Retina (tissue), 1 donor: ENCODE measurements around the gene CPTP.
"Not testable (repeated sequence)": the region's sequence is repeated elsewhere in the genome, so short reads cannot be mapped to it uniquely, and the experiment has no call there.

Experiments
- DNase-seq: peaks from one replicate; pipeline ENCODE4 v3.0.0-alpha.2; 2016

CPTP gene

GRCh38 chr1:1352786-1353388, 28.3 kb downstream of the CPTP start:
- DNase-seq, result no peak

DNA sequence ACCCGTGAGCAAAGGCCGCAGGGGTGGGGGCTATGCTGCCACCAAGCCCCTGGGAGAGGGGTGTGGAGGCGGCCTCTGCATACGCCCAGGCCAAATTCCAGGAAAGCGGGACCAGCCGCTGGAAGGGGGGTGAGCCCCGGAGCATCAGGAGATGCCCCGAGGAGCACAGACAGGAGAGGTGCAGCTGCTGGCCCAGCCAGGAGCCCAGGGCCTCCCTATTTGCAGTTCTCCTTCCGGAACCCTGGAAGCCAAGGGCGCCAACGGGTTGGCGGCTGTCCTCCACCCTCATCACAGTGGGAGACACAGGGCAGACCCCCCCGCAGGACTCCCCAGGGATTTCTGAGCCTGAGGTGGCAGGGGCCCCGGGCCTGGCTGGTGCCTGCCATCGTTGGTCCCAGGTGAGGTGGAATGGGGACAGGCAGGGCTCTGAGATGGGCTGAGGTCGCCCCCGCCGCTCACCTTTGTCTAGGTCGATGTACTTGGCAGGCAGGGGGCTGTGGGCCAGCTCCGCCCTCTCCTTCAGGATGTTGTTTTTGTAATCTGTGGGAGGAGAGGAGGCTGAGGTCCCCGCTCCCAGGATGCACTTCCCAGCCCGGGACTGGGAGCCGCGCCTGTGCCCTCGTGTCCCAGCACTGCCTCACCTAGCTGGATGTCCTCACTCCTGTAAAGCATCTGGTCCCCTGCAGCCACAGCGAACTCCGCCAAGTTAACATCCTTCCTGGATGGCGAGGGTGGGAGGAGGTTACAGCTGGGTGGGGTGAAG, 29.0 kb downstream of the CPTP start:
- DNase-seq, result no peak

DNA sequence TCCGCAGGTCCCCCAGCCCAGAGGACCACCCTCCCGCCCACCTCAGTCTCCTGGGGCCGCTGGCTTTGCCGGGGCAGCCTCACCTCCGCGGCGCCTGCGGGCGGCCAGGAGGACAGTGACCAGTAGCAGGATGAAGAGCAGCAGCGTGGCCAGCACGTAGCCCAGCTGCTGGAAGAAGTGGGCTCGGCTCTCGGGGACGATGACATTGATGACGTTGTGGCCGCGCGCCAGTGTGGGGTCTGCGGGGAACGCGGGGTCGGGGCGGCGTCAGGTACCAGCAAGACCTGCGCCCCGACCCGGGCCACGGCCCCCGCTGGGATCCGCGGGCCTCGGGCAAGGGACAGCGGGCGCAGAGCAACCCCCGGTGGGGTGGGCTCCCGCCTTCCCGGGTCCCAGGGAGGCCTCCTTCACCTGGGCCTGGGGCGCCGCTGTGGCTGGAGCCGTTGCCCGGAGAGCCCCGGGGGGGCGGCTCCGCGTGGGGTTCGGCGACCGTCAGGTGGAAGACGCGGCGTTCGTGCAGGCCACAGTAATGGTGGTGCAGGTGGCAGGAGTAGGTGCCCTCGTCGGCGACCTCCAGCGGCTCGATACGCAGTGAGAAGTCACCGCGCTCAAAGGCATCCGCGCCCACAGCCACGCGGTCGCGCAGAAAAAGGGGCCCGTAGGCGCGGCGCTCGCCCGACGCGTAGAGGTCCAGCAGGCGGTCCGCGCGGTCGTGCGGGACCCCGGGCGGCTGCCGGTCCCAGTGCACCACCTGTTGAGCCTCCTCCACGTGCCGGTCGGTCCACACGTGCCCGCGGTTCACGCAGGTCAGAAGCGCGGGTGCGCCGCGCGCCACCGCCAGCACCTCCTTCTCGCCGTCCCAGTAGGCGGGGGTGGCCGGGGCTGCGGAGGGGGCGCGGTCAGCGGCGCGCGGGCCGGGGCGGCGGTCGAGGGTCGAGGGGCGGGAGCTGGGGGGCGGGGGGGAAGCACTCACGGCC, 30.0 kb downstream of the CPTP start:
- no peak for DNase-seq

DNA sequence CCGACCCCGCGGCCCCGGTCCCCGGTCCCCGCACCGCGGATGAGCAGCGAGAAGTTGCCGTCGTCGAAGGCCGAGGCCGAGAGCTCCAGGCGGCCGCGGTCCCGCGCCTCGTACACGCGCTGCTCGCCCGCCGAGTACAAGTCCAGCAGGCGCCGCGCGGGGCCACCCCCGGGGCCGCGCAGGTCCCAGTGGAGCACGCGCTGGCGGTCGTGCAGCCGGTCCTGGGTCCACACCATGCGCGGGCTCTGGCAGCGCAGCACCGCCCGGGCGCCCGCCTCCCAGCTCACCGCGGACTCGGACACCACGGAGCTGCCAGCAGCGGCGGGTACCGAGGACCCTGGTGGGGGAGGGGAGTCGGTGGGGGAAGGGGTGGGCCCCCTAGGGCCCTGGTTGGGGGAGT, 30.8 kb downstream of the CPTP start:
- DNase-seq, result peak; percentile 55

DNA sequence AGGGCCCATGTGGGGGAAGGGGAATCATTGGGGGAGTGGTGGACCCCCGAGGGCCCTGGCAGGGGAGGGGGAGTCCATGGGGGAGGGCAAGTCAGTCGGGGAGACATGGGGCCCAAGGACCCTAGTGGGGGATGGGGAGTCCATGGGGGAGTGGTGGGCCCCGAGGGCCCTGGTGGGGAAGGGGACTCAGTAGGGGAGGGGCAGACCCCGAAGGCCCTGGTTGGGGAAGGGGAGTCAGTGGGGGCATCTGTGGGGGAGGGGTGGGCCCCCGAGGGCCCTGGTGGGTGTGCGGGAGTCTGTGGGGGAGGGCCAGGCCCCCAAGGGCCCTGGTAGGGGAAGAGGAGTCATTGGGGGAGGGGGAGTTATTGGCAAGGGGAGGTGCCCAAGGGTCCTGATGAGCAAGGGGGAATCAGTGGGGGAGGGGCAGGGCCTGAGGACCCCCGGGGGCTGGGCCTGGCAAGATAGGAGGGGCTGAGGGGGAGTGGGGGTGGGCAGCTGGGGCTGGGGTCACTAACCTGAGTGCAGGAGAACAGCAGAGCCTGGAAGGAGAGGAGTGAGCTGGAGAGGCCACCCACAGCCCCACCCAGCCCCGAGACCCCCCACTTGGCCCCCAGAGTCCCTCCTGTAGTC, 31.7 kb downstream of the CPTP start:
- no peak for DNase-seq

DNA sequence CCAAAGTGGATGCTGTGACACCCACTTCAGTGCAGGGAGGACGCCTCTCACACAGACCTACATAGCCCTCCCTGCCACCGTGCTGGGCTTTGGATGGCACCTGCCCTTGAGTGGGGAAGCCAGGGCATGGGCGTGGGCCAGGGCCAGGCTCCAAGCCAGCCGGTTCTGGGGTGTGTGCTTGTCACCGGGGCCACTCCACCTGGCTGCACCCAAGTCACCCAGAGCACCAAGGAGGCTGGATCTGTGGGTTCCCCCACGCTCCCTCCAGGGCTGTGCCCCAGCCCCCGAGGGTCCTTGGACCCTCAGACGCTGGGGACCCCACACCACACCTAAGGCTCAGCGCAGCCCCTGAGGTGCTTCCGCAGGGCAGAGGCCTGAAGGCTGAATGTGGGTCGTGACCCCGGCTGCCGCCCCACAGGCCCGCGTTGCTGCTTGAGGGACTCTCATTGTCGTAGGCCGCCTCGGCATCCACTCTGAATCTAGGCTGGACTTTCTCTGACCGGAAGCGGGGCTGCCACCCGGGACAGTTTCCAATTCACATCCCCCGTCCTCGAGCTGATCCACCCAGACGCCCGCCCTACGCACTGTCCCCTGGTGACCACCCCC, 32.3 kb downstream of the CPTP start:
- peak; percentile 44 for DNase-seq

GRCh38 chr1:1357871-1358432, 33.4 kb downstream of the CPTP start:
- peak; percentile 70 for DNase-seq

DNA sequence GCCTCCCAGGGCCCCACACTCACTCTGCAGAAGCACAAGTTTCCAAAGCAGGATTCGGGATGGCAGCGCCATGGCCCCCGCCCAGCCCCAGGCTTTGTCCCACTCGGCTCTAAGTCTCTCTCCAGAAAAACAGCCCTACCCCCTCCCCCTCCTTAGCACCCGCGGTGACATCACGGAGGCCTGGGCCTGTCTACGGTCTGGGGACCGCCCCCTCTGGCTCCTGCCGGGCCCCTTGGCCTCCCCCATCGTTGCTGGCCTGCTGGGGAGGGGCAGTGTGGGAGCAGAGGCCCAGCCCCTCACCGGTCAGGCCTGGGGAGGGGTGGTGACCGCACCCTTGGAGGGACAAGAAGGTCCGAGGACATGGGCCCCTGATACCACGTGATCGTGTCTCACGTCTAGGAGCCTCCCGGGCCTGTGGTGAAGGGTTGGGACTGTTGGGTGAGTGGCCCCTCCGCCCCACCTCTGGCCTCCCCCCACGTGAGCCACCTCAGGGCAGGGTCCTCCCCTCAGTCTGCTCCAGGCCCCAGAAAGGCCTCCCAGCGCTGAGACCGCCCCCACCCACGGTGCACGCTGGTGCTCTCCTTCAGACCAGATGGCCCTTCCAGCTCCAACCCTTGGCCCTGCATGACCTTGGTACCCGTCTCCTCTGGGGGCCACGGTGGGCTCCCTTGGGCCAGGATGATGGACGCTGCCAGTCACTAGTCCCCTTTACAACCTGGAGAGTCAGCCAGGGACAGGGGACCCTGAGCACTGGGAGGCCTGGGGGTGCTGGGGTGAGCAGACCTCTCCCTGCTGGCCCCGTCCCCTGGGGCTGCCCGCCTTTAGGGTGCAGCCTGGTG, 34.0 kb downstream of the CPTP start, which contains the start of gene MXRA8:
MXRA8 (minus strand) TSS at position 123 of the 839 bp plus-strand sequence; CDS start at position 72, 51 bp downstream.
- peak; percentile 79 for DNase-seq

GRCh38 chr1:1359308-1359663, 34.7 kb downstream of the CPTP start:
- DNase-seq, result no peak

DNA sequence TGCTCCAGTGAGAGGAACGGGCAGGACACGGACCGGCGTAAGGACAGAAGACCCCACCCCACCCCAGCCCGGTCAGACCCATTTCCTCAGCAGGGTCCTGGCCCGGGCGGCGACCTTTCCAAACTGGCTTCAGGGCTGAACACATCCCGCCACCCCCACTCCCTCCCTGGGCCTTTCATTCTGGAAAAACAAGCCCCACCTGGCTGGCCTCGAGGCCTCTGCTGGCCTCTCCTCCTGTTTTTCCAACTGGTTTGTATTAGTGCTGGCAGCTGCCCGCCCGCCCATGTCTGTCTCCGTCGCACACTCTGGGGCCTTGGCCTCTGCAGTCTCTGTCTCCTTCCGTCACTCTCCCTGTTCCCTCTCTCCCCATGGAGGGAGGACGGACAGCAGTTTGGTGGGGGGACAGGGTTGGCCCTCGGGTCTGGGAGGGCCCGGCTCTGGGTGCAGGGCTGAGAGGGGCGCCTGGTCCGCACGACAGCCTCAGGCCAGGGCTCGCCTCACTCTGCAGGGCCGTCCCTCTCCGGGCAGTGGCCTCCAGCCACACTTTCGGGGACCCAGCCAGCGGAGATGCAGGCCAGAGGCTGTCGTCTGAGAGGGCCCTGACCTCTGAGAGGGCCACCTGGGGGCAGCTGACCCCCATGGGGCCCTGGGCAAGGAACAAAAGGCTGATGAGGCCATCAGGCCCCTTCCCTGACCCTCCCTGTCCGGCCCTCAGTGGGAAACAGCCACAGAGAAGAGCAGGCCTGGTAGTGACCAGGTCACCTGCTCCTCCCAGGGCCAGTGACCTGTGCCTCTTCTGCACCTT, 35.3 kb downstream of the CPTP start:
- peak; percentile 69 for DNase-seq

DNA sequence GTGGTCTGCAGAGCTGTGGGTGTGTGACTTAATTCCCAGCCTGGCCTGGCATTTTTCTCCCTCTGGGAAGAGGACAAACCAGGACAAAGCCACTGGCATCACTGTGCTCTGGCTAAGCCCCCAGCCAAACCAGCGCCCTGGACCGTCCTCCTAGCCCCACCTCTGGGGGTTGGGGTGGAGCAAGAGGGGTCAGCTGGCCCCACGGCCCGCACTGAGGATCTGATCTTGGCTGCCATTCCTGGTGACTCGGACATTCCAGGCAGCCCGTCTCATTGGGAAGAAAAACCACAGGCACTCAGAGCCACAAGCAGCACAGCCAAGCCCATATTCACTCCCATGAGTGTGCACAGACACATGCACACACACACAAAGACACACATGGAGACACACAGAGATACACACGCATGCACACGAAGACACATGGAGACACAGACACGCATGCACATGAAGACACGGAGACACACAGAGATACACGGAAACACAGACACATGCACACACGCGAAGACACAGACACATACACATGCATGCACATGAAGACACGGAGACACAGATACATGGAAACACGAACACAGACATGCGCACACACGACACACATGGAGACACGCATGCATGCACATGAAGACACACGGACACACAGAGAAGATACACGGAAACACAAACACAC, 36.0 kb downstream of the CPTP start:
- peak; percentile 26 for DNase-seq

DNA sequence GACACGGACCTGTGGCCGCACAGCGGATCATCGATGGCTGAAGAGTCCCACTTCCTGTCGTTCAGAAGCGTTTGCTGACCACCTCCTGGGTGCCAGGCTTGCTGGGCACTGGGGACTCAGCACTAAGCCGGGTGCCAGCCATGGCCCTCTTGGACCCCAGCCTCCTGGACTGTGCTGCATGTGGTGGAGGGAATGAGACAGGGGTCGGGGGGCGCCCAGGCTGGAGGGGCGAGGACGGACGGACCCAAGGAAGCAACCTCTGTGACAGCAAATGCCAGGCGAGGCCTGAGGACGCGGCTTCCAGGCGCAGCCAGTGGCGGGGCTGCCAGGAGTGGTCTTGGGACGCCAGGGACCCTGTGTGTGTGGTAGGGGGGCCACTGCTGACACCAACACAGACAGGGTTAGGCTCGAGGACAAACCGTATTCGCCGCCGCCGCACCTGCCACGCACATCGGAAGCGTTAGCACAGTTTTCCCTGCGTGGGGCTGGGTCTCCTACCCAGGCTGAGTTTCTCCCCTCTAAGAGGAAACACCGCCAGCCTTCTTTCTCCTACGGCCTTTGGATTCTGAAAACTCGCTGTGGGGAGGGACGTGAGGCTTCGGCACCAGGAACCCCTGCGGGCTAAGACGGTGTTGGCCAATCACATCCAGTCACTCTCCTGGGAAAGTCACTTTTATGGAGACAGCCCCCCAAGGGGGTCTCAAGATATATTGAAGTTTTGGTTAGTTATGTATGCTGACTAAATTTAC, 36.8 kb downstream of the CPTP start:
- DNase-seq, result peak; percentile 26

DNA sequence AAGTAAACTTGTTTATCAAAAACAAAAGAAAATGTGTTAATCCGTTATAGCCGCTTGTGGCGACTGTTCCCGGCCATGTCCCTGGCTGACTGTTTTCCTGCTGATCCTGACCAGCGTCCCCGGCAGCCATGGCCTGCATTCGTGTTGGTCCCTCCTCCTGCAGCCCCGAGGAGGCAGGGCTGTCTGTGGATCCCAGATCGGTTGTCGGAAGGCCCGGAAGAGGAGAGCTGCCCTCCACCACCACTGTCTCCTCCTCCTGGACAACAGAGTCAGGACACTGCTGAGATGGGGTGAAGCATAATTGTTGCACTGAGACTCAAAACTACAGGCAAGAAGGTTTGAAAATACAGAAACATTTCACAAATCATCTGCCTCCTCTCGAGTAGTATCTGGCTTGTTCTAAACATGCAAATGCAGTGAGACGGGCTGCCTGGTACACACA, 37.4 kb downstream of the CPTP start:
- peak; percentile 66 for DNase-seq

- no peak for DNase-seq
These were observed 39.7 kb downstream of the CPTP start for GRCh38 chr1:1364266-1364665.

GRCh38 chr1:1365875-1366698, 41.5 kb downstream of the CPTP start:
- no peak for DNase-seq

GRCh38 chr1:1366699-1367066, 42.1 kb downstream of the CPTP start:
- DNase-seq, result no peak

DNA sequence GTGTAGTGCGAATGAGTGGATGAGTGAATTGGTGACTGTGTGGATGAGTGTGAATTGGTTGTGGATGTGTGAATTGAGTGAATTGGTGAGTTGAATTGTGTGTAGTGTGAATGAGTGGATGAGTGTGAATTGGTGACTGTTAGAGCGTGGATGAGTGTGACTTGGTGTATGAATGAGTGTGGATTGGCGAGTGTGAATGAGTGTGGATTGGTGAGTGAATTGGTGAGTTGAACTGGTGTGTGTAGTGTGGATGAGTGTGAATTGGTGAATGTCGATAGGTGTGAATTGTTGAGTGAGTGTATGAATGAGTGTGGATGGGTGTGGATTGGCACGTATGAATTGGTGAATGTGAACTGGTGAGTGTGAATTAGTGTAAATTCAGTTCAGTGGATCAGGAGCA, 42.7 kb downstream of the CPTP start:
- DNase-seq, result no peak

DNA sequence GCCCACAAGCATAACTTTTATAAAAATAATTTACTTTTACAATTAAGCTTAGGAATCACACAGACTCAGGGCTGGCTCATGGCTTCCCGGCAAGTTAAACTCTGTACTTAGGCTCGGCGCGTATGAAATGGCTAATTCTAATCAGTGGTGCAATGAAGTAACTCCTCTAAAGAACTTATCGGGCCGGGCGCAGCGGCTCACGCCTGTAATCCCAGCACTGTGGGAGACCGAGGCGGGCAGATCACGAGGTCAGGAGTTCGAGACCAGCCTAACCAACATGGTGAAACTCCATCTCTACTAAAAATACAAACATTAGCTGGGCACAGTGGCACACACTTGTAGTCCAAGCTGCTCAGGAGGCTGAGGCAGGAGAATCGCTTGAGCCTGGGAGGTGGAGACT, 45.5 kb downstream of the CPTP start:
- not testable (repeated sequence) for DNase-seq
